Measurements from ENCODE around the gene PLEKHA5. TPM values are rescaled to one million over a fixed set of nuclear protein-coding genes. Genes with fewer than 3 reads are reported as not detected.

The PLEKHA5 gene
- total RNA-seq, 1 donor: 82.2 TPM

DNA sequence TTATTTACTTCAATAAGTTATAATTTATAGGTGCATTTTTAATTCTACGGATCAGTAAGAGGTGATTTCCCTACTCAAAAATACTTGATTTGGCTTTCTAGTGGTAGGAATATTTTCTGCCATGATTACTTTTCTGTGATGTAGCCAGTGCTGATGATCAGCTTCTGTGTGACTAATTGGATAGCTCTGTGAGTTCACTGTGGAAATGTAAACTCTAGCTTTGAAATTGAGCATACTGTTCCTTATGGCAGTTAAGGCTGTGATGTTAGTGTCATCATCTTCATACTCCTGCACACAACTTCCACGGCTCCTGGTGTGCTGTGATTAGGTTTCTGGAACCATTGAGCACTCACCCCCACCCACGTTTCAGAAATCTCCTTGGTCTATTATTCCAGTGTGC, 48.2 kb downstream of the PLEKHA5 start:
- TF ChIP-seq, protein P1, sequence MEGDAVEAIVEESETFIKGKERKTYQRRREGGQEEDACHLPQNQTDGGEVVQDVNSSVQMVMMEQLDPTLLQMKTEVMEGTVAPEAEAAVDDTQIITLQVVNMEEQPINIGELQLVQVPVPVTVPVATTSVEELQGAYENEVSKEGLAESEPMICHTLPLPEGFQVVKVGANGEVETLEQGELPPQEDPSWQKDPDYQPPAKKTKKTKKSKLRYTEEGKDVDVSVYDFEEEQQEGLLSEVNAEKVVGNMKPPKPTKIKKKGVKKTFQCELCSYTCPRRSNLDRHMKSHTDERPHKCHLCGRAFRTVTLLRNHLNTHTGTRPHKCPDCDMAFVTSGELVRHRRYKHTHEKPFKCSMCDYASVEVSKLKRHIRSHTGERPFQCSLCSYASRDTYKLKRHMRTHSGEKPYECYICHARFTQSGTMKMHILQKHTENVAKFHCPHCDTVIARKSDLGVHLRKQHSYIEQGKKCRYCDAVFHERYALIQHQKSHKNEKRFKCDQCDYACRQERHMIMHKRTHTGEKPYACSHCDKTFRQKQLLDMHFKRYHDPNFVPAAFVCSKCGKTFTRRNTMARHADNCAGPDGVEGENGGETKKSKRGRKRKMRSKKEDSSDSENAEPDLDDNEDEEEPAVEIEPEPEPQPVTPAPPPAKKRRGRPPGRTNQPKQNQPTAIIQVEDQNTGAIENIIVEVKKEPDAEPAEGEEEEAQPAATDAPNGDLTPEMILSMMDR (IDR thresholded peaks at IDR 0.05; ENCODE audit: extremely low read depth, low read depth, low read length): no peak
- no peak for DNase-seq (ENCODE audit: insufficient read length, low spot score, missing footprints)
- Histone ChIP-seq H3K79me2 (ENCODE audit: insufficient read depth, low read length) (no peaks in the 10 kb centered on the region), H3K4me2 (ENCODE audit: insufficient read depth, low read length) (no peak overlapping the region), H3K4me3 (ENCODE audit: insufficient read depth, low read length) (no peak overlapping the region), H2AFZ (ENCODE audit: low read length) (peak overlapping the region; percentile 31), H4K20me1 (ENCODE audit: insufficient read depth, low read length) (no peaks in the 10 kb centered on the region), H3K9me3 (ENCODE audit: low read depth, low read length) (no peaks in the 10 kb centered on the region), H3K4me1 (ENCODE audit: insufficient read depth, low read length) (peaks cover 4% of the 10 kb centered on the region), H3K36me3 (ENCODE audit: insufficient read depth, low read length) (no peaks in the 10 kb centered on the region), H3K27me3 (ENCODE audit: insufficient read depth, low read length) (no peaks in the 10 kb centered on the region), H3K27ac (ENCODE audit: low read depth, low read length) (peak overlapping the region; percentile 8)

DNA sequence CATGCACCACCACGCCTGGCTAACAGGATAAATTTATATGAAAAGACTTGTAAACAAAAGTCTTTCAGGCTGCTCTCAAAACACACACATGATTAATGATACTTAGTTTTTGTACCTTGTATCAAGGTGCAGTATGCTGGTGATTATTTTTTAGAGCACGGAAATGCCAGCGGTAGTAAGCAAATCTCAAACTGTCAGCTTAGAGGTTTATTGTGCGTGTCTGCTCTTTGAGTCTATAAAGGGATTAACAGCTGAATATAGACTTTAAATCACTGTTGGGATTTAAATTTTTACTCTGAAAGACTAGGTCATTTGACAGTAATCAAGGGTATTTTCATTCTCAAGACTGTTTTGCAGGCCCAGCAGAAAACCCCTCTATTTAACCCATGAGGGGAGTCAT, 50.5 kb downstream of the PLEKHA5 start:
- peaks cover 4% of the 10 kb centered on the region for H3K4me1 ChIP-seq (ENCODE audit: insufficient read depth, low read length)
- no peak overlapping the region for H2AFZ ChIP-seq (ENCODE audit: low read length)
- TF ChIP-seq, protein P1 (IDR thresholded peaks at IDR 0.05; ENCODE audit: extremely low read depth, low read depth, low read length): no peak
- no peak overlapping the region for H3K4me3 ChIP-seq (ENCODE audit: insufficient read depth, low read length)
- no peak overlapping the region for H3K4me2 ChIP-seq (ENCODE audit: insufficient read depth, low read length)
- no peak overlapping the region for H3K27ac ChIP-seq (ENCODE audit: low read depth, low read length)
- H3K27me3 ChIP-seq (ENCODE audit: insufficient read depth, low read length): no peaks in the 10 kb centered on the region
- H4K20me1 ChIP-seq (ENCODE audit: insufficient read depth, low read length): no peaks in the 10 kb centered on the region
- no peaks in the 10 kb centered on the region for H3K36me3 ChIP-seq (ENCODE audit: insufficient read depth, low read length)
- no peaks in the 10 kb centered on the region for H3K79me2 ChIP-seq (ENCODE audit: insufficient read depth, low read length)
- no peaks in the 10 kb centered on the region for H3K9me3 ChIP-seq (ENCODE audit: low read depth, low read length)
- no peak for DNase-seq (ENCODE audit: insufficient read length, low spot score, missing footprints)

DNA sequence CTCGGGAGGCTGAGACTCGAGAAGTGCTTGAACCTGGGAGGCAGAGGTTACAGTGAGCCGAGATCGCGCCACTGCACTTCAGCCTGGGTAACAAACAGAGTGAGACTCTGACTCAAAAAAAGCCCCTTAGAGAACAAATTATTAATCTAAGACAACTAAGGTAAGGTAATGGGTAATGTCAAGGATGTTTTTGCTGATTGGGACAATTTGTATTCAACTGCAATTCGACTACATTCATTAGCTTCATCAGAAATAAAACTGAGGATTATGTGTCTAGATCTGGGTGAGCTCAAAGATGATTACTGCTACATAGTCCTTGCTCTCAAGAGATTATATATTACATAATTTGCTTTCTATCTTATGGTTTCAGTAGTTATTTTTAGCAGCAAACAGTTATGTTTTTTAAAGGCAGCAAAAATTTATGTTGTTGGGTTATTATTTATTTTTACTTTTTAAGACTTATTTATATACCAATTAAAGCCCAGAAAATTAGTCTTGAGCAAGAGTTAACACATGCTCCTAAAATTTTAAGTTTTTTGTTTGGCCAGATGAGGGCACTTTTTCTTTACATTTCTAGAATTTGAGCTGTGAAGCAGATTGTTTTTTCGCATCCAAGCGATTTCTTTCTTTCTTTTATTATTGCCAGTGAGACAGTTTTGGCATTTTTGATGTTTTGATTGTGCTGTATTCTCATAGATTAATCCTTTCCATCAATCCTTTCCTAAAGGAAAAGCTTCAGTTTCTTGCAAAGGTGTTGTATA, 52.3 kb downstream of the PLEKHA5 start:
- no peak for DNase-seq (ENCODE audit: insufficient read length, low spot score, missing footprints)

More for the DNA sequence above, 52.3 kb downstream of the PLEKHA5 start:
- TF ChIP-seq, protein P1 (IDR thresholded peaks at IDR 0.05; ENCODE audit: extremely low read depth, low read depth, low read length): peak; percentile 42
- Histone ChIP-seq H3K79me2 (ENCODE audit: insufficient read depth, low read length) (no peaks in the 10 kb centered on the region), H4K20me1 (ENCODE audit: insufficient read depth, low read length) (no peaks in the 10 kb centered on the region), H3K9me3 (ENCODE audit: low read depth, low read length) (no peaks in the 10 kb centered on the region), H3K4me2 (ENCODE audit: insufficient read depth, low read length) (peak overlapping the region; percentile 9), H3K36me3 (ENCODE audit: insufficient read depth, low read length) (no peaks in the 10 kb centered on the region), H3K27me3 (ENCODE audit: insufficient read depth, low read length) (no peaks in the 10 kb centered on the region), H2AFZ (ENCODE audit: low read length) (peak overlapping the region; percentile 5), H3K4me3 (ENCODE audit: insufficient read depth, low read length) (no peak overlapping the region), H3K27ac (ENCODE audit: low read depth, low read length) (no peak overlapping the region), H3K4me1 (ENCODE audit: insufficient read depth, low read length) (peaks cover 4% of the 10 kb centered on the region)
